NAMALWA (cell line): Measurements from ENCODE around the gene BOLA3.
"Not testable (repeated sequence)": the region's sequence is repeated elsewhere in the genome, so short reads cannot be mapped to it uniquely, and the experiment has no call there.

Source experiments
- DNase-seq: peaks from one replicate; pipeline ENCODE4 v3.0.0-alpha.2; 2015; ENCODE audit warnings: low spot score

The BOLA3 gene

GRCh38 chr2:74148457-74149246, 940 bp upstream of the BOLA3 start:
- DNase-seq: no peak

DNA sequence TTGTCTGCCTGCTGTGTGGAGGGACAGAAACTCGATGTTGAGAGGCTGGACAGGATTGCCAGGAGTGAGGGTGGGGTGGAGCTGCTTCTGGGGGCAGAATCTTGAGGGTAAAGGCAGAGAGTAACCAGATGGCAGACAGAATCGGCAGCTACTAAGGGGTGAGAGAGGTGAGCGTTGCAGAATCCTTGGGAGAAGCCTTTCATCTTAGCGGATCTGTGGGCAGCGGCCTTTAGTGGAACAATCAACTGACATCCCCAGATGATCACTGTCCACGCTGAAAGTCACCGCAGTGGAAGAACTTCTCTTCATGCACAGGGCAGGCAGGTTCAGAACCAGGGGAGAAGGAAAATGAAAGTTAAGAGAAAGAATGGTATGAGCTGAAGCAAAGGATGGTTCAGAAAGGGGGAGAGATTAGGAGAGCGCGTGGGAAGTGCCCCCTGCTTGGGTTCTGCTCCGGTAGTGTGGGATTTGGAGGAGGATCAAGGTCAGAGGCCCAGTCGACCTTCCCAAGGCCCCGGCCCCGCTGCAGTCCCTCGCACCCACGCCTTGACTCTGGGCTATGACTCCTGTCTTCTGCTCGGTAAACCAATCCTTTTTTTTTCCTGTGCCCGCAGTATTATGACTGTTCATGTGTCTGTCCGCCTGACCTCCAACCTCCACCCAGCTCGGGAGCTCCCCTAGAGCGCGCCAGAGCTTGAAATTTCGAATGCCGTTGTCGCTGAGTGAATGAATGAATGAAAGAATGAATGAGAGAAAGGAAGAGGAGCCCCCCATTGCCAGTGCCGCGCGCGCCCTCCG, 584 bp downstream of the BOLA3 start:
- peak; percentile 71 for DNase-seq

- peak; percentile 42 for DNase-seq
Observed at GRCh38 chr2:74142340-74142739, 5.4 kb downstream of the BOLA3 start.

DNA sequence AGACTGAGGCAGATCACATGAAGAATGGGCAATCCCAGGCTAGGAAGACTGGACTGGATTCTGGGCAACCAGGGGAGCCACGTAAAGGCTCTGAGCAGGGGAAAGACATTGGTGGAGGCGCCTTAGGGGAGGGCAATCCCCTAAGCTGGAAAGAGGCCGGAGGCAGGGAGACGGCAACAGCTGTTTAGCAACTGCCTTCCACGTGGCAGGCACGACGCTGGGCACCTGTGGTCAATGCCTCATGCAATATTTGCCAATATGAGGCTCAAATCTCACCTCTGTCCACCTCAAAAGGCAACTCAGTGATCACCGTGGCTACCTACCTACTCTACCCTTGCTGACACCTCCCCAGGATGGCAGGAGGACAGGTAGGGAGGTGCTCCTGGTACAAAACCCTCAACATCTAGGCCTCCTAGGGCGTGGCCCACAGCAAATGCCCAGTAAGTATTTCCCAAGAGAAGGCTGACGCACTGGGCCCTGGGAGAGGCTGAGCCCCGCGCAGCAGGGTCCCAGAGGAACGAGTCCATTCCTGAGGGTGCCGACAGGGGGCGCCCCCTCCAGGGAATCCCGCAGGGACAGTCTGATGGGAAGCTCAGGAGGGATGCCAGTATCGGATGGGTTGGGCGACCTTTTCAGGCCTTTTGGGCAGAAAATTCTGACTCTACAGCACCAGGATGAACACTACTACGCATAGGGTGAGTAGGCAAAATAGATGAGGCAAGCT, 8.9 kb downstream of the BOLA3 start:
- no peak for DNase-seq

GRCh38 chr2:74137651-74138599, 9.8 kb downstream of the BOLA3 start:
- DNase-seq: no peak

GRCh38 chr2:74131901-74132300, 15.8 kb downstream of the BOLA3 start:
- DNase-seq: no peak

- DNase-seq: no peak
Observed at GRCh38 chr2:74130211-74130995, 17.3 kb downstream of the BOLA3 start.

- DNase-seq: no peak
Observed at GRCh38 chr2:74128206-74128605, 19.5 kb downstream of the BOLA3 start.

DNA sequence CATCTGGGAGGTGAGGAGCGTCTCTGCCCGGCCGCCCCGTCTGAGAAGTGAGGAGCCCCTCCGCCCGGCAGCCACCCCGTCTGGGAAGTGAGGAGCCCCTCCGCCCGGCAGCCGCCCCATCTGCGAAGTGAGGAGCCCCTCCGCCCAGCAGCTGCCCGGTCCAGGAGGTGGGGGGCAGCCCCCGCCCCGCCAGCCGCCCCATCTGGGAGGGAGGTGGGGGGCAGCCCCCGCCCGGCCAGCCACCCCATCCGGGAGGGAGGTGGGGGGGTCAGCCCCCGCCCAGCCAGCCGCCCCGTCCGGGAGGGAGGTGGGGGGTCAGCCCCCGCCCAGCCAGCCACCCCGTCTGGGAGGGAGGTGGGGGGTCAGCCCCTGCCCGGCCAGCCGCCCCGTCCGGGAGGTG, 23.8 kb downstream of the BOLA3 start:
- not testable (repeated sequence) for DNase-seq

- not testable (repeated sequence) for DNase-seq
Observed at GRCh38 chr2:74121846-74122245, 25.9 kb downstream of the BOLA3 start.

DNA sequence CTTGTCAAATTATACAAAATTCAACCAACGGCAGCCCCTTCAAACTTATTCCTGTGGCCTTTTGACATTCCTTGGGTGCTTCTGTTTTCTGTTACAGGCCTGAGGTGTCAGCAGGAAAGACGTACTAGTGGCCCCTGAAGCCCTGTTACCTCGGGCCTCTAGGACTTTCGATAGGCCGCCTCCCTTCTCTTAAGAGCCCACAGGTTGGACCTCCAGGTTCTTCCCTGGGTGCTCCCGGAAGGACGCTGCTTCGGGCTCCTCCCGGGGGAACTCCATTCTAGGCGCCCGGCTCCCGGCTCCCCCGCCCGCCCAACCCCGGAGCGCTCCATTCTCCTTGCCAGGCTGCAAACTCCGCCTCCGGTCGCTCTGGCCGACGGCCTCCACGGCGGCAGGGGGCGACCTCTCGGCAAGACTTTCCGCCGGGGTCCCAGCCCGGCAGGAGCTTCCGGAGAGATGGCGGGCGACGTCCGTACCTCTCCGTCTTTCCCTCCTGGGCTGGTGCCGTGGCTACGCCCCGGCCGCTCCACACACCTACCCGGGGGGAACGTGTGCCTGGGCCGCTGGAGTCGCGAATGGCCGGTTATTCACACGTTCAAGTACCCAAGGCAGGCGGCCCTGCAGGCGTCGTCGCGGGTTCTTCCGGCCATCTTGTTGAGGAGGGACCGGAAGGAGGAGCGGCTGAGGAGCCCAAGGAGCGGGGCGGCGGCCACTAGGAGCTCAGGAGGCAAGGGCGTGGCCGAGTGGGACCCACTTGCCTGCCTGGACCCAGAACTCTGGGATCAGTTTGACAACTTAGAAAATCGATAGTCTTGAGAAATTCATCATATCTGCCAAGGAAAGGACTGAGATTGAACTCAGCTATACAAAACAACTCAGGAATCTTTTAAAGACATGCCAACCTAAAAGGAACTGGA, 27.5 kb downstream of the BOLA3 start:
- no peak for DNase-seq

- no peak for DNase-seq
Observed at GRCh38 chr2:74119339-74119738, 28.4 kb downstream of the BOLA3 start.

DNA sequence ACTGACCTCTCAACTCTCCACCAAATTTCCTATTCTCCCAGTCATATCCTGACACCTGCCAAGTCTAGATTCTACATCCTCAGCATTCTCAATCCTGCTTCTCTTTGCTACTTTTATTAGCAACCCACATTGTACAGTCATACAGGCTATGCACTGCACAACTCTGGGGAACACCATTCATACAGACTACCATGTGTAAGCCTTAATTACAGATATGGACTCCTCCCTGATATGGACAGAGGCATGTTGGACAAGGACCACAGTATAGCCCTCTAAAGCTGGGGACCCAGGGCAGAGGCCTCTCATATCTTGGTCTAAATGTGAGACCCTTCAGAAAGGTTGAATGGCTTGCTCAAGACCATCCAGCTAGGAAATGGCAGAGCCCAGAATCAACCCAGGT, 36.3 kb downstream of the BOLA3 start:
- DNase-seq: no peak

GRCh38 chr2:74110537-74110936, 37.2 kb downstream of the BOLA3 start:
- DNase-seq: no peak

DNA sequence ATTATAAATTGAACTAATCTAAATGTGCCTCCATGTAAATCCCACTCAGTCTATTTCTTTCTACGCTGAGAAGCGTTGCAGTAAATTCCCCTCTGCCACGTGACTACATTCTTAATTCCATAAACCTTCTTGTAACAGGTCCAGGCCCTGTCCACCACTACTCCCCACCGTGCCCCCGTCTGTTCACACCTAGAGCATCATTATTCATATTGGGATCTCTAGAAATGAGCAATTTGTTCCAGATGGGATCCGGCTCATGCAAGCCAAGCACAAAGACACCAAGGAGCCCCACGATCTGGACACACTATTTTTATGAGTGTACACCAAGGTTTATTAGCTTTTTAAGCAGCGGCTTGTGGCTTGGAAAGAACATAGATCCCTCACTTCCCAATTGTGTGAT, 38.2 kb downstream of the BOLA3 start:
- DNase-seq: no peak

- DNase-seq: no peak
Observed at GRCh38 chr2:74107071-74107470, 40.6 kb downstream of the BOLA3 start.

DNA sequence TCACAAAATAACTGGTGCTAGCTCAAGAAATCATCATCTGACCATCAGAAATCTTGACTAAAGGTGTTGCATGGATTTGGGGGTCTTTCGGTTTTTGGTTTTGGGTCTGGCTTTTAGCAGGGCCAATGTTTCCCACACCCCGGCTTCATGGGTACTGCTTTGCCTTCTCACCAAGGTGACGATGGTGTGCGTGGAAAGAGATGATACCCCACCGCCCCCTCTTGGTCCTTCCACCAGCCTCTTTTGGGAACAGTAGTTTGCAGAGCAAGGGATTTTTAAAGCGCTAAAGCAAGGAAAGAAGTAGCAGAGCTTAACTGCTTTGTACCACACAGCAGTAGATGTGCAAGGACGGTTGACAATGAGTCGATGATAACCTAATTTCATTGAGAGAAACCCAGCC, 42.3 kb downstream of the BOLA3 start:
- no peak for DNase-seq

GRCh38 chr2:74104839-74105238, 42.9 kb downstream of the BOLA3 start:
- DNase-seq: no peak

- no peak for DNase-seq
Observed at GRCh38 chr2:74103763-74104162, 43.9 kb downstream of the BOLA3 start.

DNA sequence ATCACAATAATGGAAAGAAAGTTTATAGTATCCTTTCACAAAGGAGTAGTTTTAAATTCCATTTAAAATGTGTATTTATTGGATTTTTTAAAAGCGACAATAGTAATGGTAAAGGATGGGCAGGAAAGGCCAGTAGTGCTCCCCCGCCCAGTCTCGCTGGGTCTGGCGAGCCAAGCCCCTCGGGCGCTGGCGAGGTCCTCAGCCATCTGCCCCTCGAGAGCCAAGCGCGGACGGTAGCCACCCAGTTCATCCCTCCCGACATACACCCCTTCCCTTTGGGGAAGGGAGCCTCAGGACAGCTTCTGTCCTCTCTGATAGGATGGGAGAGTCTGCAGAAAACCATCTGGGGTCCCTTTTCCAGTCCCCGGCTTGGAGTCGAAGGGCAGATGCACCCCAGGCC, 45.2 kb downstream of the BOLA3 start:
- no peak for DNase-seq
